K562 (cell line): ENCODE measurements around the gene OR4D2. TPM values are rescaled to one million over a fixed set of nuclear protein-coding genes. Genes with fewer than 3 reads are reported as not detected.

Experiments used
- ATAC-seq: fragments of 200-7000 bp; cut with Tn5 transposase; 3 replicates; pipeline ENCODE4 v1.9.1; 2020; ENCODE audit warnings: moderate library complexity
- BruUV-seq: library from RNA; stranded (reverse); fragments of 400-500 nt; replicated peaks from 2 replicates; lab custom pipeline; 2021; lab: Mats Ljungman, UMichigan
- CTCF ChIA-PET: fragments of 300-600 bp; formaldehyde crosslinking; extraction: SDS; loops from one replicate; lab custom pipeline; 2021; ENCODE audit warnings: low intra/inter-chr PET ratio; lab: Yijun Ruan, JAX
- POLR2A ChIA-PET: fragments of 300-600, 350-650 bp; sonication (Branson Sonifier 250); formaldehyde crosslinking; extraction: SDS; loops from one replicate; lab custom pipeline; 2021; ENCODE audit warnings: antibody characterized with exemption, inconsistent platforms; lab: Yijun Ruan, JAX
- DNase-seq, 4 experiments: peaks; one replicate each; pipeline versions ENCODE4 v3.0.0 to v3.0.0-alpha.2; 2011 to 2018; ENCODE audit warnings: low spot score in 3 of 4, mixed read lengths in 3 of 4; ENCODE audit errors: extremely low read depth in 1 of 4
- FAIRE-seq: peaks from 2 replicates; lab custom pipeline; 2011; peaks lifted over from hg19 to GRCh38; lab: Jason Lieb, UNC
- H2AFZ ChIP-seq: 2 replicates; pipeline ENCODE4 v1.6.0; 2011; ENCODE audit warnings: low read depth, low read length, control low read depth, inconsistent platforms
- H3K27ac ChIP-seq: fragments of 200-600 bp; 3 replicates; pipeline ENCODE4 v1.8.0; 2011; ENCODE audit warnings: low read depth, mild to moderate bottlenecking, control low read depth, inconsistent platforms, low read length, moderate library complexity, mixed read lengths; ENCODE audit errors: extremely low read depth
- H3K27me3 ChIP-seq, 2 experiments: fragments of 300-600 bp in 1 of 2; 2 replicates in 1 of 2; 3 replicates in 1 of 2; pipeline versions ENCODE4 v1.6.0 to v1.8.0; 2011; ENCODE audit warnings: inconsistent platforms in 2 of 2, low read length in 2 of 2, mild to moderate bottlenecking in 1 of 2, mixed read lengths in 1 of 2, moderate library complexity in 1 of 2; ENCODE audit not compliant: control insufficient read depth in 2 of 2, insufficient read depth in 2 of 2
- H3K36me3 ChIP-seq: fragments of 300-600 bp; 3 replicates; pipeline ENCODE4 v1.8.0; 2011; ENCODE audit warnings: mild to moderate bottlenecking, low read length, inconsistent platforms; ENCODE audit not compliant: control insufficient read depth, insufficient read depth
- H3K4me1 ChIP-seq, 2 experiments: fragments of 200-600 bp in 1 of 2; replicated peaks in 1 of 2; 2 replicates in 1 of 2; 3 replicates in 1 of 2; pipeline versions ENCODE4 v1.5.1 to v1.8.0; 2011; ENCODE audit warnings: inconsistent platforms in 2 of 2, low read length in 2 of 2, mild to moderate bottlenecking in 1 of 2, mixed read lengths in 1 of 2, moderate library complexity in 1 of 2; ENCODE audit not compliant: control insufficient read depth in 2 of 2, insufficient read depth in 2 of 2
- H3K4me2 ChIP-seq: 2 replicates; pipeline ENCODE4 v1.6.1; 2011; ENCODE audit warnings: low read length, control low read depth, inconsistent platforms, mixed read lengths; ENCODE audit not compliant: insufficient read depth
- H3K4me3 ChIP-seq: fragments of 200-600 bp; sonication (generic), shearing (Covaris generic); 2 replicates; pipeline ENCODE4 v1.5.1; 2016; ENCODE audit warnings: control low read depth, inconsistent platforms
- H3K79me2 ChIP-seq: fragments of 200-600 bp; 3 replicates; pipeline ENCODE4 v1.8.0; 2011; ENCODE audit warnings: low read length, inconsistent platforms; ENCODE audit not compliant: control insufficient read depth, insufficient read depth
- H3K9ac ChIP-seq, 2 experiments: 2 replicates each; pipeline versions ENCODE4 v1.6.0 to v1.6.1; 2011; ENCODE audit warnings: low read depth in 2 of 2, low read length in 2 of 2, control low read depth in 1 of 2, inconsistent platforms in 1 of 2, mild to moderate bottlenecking in 1 of 2, mixed read lengths in 1 of 2; ENCODE audit not compliant: insufficient read depth in 1 of 2
- H3K9me1 ChIP-seq: one replicate; pipeline ENCODE4 v1.6.0; 2011; ENCODE audit warnings: inconsistent platforms, mild to moderate bottlenecking, low read length, moderate library complexity; ENCODE audit not compliant: control insufficient read depth, insufficient read depth
- H3K9me3 ChIP-seq: replicated peaks from 2 replicates; pipeline ENCODE4 v1.5.1; 2011; ENCODE audit warnings: low read depth, low read length, inconsistent platforms; ENCODE audit not compliant: control insufficient read depth, insufficient read depth
- H4K20me1 ChIP-seq: replicated peaks from 2 replicates; pipeline ENCODE4 v1.6.1; 2011; ENCODE audit warnings: low read length, inconsistent platforms, mixed read lengths; ENCODE audit not compliant: control insufficient read depth, insufficient read depth
- ADNP ChIP-seq: fragments of 200-800 bp; sonication (Bioruptor generic); IDR thresholded peaks from 2 replicates; pipeline ENCODE4 v1.6.1; 2016; ENCODE audit warnings: missing genetic modification characterization, missing compliant biosample characterization
- BCL6 ChIP-seq: fragments of 250-450 bp; sonication (Bioruptor Pico); IDR thresholded peaks from 2 replicates; pipeline ENCODE4 v1.4.0; 2020
- HDAC8 ChIP-seq: fragments of 450-650 bp; IDR thresholded peaks from 2 replicates; pipeline ENCODE4 v1.6.1; 2016; ENCODE audit warnings: mild to moderate bottlenecking, missing genetic modification characterization, moderate library complexity, missing compliant biosample characterization
- KDM2B ChIP-seq: fragments of 250-450 bp; sonication (Bioruptor Pico); IDR thresholded peaks from 2 replicates; pipeline ENCODE4 v1.8.0; 2021; ENCODE audit warnings: mild to moderate bottlenecking, moderate library complexity
- NFE2 ChIP-seq: IDR thresholded peaks from 2 replicates; pipeline ENCODE4 v1.6.1; 2014; ENCODE audit warnings: antibody characterized with exemption, low read depth
- PHF21A ChIP-seq: fragments of 450-650 bp; IDR thresholded peaks from 2 replicates; pipeline ENCODE4 v1.6.1; 2017; ENCODE audit warnings: low read depth, borderline replicate concordance
- TCF3 ChIP-seq: sonication (generic); formaldehyde crosslinking; IDR thresholded peaks from 2 replicates; pipeline ENCODE4 v1.4.0; 2020; ENCODE audit warnings: mild to moderate bottlenecking, missing genetic modification reagents
- TSC22D4 ChIP-seq: fragments of 450-650 bp; IDR thresholded peaks from 2 replicates; pipeline ENCODE4 v1.6.1; 2016; ENCODE audit warnings: missing genetic modification characterization, missing biosample characterization, control low read depth
- YY1 ChIP-seq, 3 experiments: IDR thresholded peaks; 2 replicates each; pipeline ENCODE4 v1.6.1; 2011; ENCODE audit warnings: low read length in 2 of 3, mild to moderate bottlenecking in 2 of 3, moderate library complexity in 2 of 3, borderline replicate concordance in 1 of 3, control low read depth in 1 of 3, low read depth in 1 of 3; ENCODE audit not compliant: insufficient read depth in 3 of 3, insufficient replicate concordance in 2 of 3, control insufficient read depth in 1 of 3, insufficient read length in 1 of 3; ENCODE audit errors: extremely low read depth in 1 of 3
- ZNF778 ChIP-seq: fragments of 450-650 bp; formaldehyde crosslinking; IDR thresholded peaks from 2 replicates; pipeline ENCODE4 v1.4.0; 2020; ENCODE audit warnings: mild to moderate bottlenecking, moderate library complexity
- WGBS: fragments of 100-300 bp; shearing (Covaris generic); methylation state at CpG from one replicate; pipeline ENCODE4 v1.1.6; 2016; ENCODE audit warnings: low coverage, mixed read lengths; ENCODE audit not compliant: insufficient coverage; ENCODE audit errors: missing lambda C conversion rate; 5-methylcytosine and 5-hydroxymethylcytosine counted together
- in situ Hi-C: fragments of 300-500 bp; cut with MboI; formaldehyde crosslinking; loops from 4 replicates; pipeline ENCODE4 v1.15.0; 2018; ENCODE audit warnings: inconsistent platforms, mixed read lengths
- intact Hi-C: fragments of 100-400 bp; cut with micrococcal nuclease; formaldehyde crosslinking; loops from 2 replicates; pipeline ENCODE4 v1.14.2; 2022
- polyA plus RNA-seq, 8 experiments: library from polyadenylated mRNA; depleted of rRNA in 4 of 8; stranded (reverse) in 5 of 8; unstranded in 3 of 8; fragments of >200 nt; fragmentation: Nextera tagmentation in 2 of 8; fragmentation: Illumina TruSeq in 1 of 8; extraction: Ambion mirVana in 2 of 8; extraction: Trizol in 1 of 8; gene quantifications; 2 replicates each; pipeline versions ENCODE4 v1.2.1 to v1.2.3, GENCODE V29; 2011 to 2014; ENCODE audit warnings: inconsistent platforms in 1 of 8, missing spikeins in 1 of 8
- total RNA-seq, 7 experiments: library from RNA; depleted of rRNA in 6 of 7; stranded (reverse); fragments of >200 nt in 6 of 7; fragmentation: Illumina TruSeq in 2 of 7; extraction: Trizol in 2 of 7; gene quantifications; 2 replicates each; pipeline versions ENCODE4 v1.2.1 to v1.2.3, GENCODE V29; 2011 to 2021; ENCODE audit warnings: low replicate concordance in 1 of 7
- TF ChIP-seq, protein P1 (sequence below): fragments of 450-650 bp; IDR thresholded peaks from 2 replicates; pipeline ENCODE4 v1.6.1; 2016
- TF ChIP-seq, protein P2 (sequence below): fragments of 450-650 bp; formaldehyde crosslinking; IDR thresholded peaks from 2 replicates; pipeline ENCODE4 v1.4.0; 2020; ENCODE audit warnings: mild to moderate bottlenecking, moderate library complexity
- TF ChIP-seq, protein P3 (sequence below): sonication (generic); formaldehyde crosslinking; IDR thresholded peaks from 2 replicates; pipeline ENCODE4 v1.8.0; 2022; ENCODE audit warnings: missing genetic modification reagents, mild to moderate bottlenecking, borderline replicate concordance

OR4D2 gene
- total and polyA plus RNA-seq, 9 of the 15 experiments (the other 6 are each of a cell fraction or from before 2014, with no cell fraction given): not detected

DNA sequence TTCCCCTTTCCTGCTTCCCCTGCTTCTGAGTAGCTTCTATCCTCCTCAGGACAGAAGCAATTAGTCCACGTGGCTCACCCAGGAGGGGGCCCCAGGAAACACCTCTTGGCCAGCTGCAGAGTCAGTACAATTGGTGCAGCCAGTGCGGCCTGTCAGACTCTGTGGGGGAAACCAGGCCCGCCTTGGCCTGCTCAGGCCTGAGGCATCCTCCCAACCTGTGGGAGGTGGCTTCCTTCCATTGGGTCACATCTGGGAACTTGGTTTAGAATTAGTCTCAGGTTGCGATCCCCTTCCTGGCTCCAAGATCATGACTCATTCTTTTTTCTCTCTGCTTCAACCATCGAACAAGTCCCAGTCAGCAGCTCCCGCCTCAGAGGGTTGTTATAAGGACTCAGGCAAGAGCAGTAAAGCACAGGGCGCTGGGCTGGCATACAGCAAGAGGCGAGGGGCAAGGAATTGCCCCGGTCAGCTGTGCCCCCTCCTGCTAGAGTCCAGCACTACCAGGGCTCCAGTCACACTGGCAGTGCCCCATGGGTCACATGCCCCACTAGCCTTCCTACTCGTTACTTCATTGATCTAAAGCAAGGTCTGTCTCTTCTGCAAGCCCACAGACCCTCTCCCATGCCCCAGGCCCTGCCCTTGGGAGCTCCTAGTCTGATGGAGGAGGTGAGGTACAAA, 17.7 kb downstream of the OR4D2 start (continued):
- peak; percentile 69 for TF ChIP-seq NFE2
- TF ChIP-seq, protein P1, sequence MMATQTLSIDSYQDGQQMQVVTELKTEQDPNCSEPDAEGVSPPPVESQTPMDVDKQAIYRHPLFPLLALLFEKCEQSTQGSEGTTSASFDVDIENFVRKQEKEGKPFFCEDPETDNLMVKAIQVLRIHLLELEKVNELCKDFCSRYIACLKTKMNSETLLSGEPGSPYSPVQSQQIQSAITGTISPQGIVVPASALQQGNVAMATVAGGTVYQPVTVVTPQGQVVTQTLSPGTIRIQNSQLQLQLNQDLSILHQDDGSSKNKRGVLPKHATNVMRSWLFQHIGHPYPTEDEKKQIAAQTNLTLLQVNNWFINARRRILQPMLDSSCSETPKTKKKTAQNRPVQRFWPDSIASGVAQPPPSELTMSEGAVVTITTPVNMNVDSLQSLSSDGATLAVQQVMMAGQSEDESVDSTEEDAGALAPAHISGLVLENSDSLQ: 0 out of 2 replicates have a peak, but pooled peaks have one; percentile 7

DNA sequence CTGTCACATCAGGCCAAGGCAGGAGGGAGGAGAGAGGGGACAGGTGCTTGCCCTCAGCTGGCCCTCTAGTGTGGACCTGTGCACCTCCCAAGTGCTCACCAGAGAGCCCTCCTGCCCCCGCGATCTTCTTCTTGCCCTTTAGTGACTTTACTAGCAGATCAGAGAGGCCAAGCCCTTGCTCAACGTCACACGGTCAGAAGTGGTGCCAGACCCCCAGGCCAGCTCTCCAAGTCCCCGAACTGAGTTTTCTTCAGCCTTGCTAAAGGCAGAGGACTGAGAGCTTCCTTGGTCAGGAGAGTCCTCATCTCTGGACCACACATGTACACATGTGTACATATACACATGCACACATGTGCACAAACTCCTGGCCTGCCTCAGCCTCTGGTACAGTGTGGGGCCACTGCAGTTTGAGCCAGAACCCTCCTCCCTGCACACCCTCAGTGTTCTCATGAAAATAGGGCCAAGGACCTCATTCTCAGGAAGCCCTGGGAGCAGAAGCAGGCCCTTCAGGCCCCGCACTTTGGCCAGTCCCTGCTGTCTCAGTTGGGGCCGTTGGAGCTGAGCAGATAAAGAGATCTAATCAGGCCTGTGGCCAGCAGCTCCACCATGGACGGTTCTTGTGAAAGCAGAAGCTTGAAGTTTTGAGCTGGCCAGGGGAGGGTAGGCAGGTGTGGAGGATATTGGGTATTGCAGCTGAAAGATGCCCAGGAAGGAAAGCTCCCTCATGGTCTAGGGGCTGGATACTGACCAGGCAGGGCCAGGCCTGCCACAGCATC, 18.4 kb downstream of the OR4D2 start:
- CTCF ChIA-PET: no interaction called here
- intact Hi-C loops: no loop called here
- TF ChIP-seq, protein P2, sequence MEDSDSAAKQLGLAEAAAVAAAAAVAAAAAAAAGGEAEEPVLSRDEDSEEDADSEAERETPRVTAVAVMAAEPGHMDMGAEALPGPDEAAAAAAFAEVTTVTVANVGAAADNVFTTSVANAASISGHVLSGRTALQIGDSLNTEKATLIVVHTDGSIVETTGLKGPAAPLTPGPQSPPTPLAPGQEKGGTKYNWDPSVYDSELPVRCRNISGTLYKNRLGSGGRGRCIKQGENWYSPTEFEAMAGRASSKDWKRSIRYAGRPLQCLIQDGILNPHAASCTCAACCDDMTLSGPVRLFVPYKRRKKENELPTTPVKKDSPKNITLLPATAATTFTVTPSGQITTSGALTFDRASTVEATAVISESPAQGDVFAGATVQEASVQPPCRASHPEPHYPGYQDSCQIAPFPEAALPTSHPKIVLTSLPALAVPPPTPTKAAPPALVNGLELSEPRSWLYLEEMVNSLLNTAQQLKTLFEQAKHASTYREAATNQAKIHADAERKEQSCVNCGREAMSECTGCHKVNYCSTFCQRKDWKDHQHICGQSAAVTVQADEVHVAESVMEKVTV: peak; percentile 23; the same call in 1 of the 2 replicates
- TF ChIP-seq KDM2B (CRISPR knock-in tag) (no peak), BCL6 (CRISPR knock-in tag) (peak; percentile 65; the same call in 1 of the 2 replicates), HDAC8 (tag) (0 out of 2 replicates have a peak, but pooled peaks have one; percentile 27), TSC22D4 (no peak), TCF3 (CRISPR knock-in tag) (no peak), PHF21A (no peak), ADNP (tag) (no peak), ZNF778 (no peak), YY1 (IDR thresholded peaks at IDR 0.05; ENCODE audit: borderline replicate concordance in 1 of 3, control insufficient read depth in 1 of 3, extremely low read depth in 1 of 3, insufficient read depth in 3 of 3, insufficient read length in 1 of 3, insufficient replicate concordance in 2 of 3, low read depth in 1 of 3, low read length in 2 of 3) (no peak)
- TF ChIP-seq, protein P3, sequence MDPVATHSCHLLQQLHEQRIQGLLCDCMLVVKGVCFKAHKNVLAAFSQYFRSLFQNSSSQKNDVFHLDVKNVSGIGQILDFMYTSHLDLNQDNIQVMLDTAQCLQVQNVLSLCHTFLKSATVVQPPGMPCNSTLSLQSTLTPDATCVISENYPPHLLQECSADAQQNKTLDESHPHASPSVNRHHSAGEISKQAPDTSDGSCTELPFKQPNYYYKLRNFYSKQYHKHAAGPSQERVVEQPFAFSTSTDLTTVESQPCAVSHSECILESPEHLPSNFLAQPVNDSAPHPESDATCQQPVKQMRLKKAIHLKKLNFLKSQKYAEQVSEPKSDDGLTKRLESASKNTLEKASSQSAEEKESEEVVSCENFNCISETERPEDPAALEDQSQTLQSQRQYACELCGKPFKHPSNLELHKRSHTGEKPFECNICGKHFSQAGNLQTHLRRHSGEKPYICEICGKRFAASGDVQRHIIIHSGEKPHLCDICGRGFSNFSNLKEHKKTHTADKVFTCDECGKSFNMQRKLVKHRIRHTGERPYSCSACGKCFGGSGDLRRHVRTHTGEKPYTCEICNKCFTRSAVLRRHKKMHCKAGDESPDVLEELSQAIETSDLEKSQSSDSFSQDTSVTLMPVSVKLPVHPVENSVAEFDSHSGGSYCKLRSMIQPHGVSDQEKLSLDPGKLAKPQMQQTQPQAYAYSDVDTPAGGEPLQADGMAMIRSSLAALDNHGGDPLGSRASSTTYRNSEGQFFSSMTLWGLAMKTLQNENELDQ (CRISPR knock-in tag): no peak

More for the DNA sequence above, 18.4 kb downstream of the OR4D2 start:
- Histone ChIP-seq H3K79me2 (no peaks in the 10 kb centered on the region), H3K36me3 (no peaks in the 10 kb centered on the region), H3K9ac (peak overlapping the region in 1 of 2 experiments; percentile 70; a peak in 2 of 4 replicates), H3K9me1 (no peaks in the 10 kb centered on the region), H3K4me3 (no peak overlapping the region), H3K9me3 (no peaks in the 10 kb centered on the region), H3K4me2 (peak overlapping the region; percentile 50; the same call in 1 of the 2 replicates), H2AFZ (peak overlapping the region; percentile 73), H3K27ac (peak overlapping the region; percentile 63; the same call in 2 of the 3 replicates), H4K20me1 (no peaks in the 10 kb centered on the region), H3K27me3 (peaks cover 0 to 6% of the 10 kb centered on the region in 2 experiments; a peak in 2 of 5 replicates), H3K4me1 (peaks cover 37 to 40% of the 10 kb centered on the region in 2 experiments)
- WGBS: 29% methylated on average over 8 of the region's 8 CpGs
- POLR2A ChIA-PET: interaction anchor here (0.7 to 1.5 kb wide), 4 partner anchors 10 to 1574 kb away, joined by 3 read pairs; no protein-coding TSS in a partner anchor
- ATAC-seq (peak; percentile 71), FAIRE-seq (peak; percentile 60), DNase-seq (peak; percentile 45 to 52 (median 50))
- no TSS peak for BruUV-seq
- in situ Hi-C loops: no loop called here
